Fibroblast of skin of left biceps (primary cell): ENCODE data around the gene DIP2B.
"Not testable (repeated sequence)": the region's sequence is repeated elsewhere in the genome, so short reads cannot be mapped to it uniquely, and the experiment has no call there.

Experiments used
- DNase-seq, 2 experiments: peaks; one replicate each; pipeline ENCODE4 v3.0.0-alpha.2; 2013; ENCODE audit warnings: low read depth in 2 of 2

Gene DIP2B

DNA sequence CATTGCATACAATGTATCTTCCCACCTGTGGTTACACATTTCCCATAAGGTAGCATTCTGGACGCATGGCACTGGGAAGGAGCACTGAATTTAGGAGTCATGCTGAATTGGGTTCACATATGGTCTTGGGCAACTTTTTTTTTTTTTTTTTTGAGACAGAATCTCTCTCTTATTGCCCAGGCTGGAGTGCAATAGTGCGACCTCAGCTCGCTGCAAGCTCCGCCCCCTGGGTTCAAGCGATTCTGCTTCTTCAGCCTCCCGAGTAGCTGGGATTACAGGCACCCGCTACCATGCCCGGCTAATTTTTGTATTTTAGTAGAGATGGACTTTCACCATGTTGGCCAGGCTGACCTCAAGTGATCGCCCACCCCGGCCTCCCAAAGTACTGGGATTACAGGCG, 13.3 kb downstream of the DIP2B start:
- no peak for DNase-seq

- no peak for DNase-seq
Observed at GRCh38 chr12:50519353-50519752, 14.6 kb downstream of the DIP2B start.

- DNase-seq = no peak
Observed at GRCh38 chr12:50520416-50521207, 15.8 kb downstream of the DIP2B start.

DNA sequence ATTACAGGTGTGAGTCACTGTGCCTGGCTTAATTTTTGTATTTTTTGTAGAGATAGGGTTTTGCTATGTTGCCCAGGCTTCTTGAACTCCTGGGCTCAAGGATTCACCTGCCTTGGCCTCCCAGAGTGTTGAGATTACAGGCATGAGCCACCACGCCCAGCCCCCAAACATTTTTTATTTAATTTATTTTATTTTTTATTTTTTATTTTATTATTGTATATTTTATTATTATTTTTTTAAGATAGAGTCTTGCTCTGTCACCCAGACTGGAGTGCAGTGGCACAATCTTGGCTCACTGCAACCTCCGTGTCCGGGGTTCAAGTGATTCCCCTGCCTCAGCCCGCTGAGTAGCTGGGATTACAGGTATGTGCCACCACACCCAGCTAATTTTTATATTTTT, 17.0 kb downstream of the DIP2B start:
- not testable (repeated sequence) for DNase-seq

GRCh38 chr12:50523772-50524171, 19.0 kb downstream of the DIP2B start:
- DNase-seq = no peak

DNA sequence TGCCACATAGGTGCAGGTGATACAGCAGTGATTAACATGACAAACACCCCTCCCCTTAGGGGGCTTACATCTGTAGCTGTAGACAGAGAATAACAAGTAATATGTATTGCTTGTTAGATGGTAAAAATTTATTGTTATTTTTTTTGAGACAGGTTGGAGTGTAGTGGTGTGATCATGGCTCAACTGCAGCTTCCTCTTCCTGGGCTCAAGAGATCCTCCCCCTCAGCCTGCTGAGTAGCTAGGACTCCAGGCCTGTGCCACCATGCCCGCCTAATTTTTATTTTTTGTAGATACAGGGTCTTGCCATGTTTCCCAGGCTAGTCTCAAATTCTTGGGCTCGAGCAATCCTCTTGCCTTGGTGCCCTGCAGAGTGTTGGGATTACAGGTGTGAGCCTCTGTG, 19.8 kb downstream of the DIP2B start:
- DNase-seq = no peak

- DNase-seq = no peak
Observed at GRCh38 chr12:50525422-50525821, 20.6 kb downstream of the DIP2B start.

DNA sequence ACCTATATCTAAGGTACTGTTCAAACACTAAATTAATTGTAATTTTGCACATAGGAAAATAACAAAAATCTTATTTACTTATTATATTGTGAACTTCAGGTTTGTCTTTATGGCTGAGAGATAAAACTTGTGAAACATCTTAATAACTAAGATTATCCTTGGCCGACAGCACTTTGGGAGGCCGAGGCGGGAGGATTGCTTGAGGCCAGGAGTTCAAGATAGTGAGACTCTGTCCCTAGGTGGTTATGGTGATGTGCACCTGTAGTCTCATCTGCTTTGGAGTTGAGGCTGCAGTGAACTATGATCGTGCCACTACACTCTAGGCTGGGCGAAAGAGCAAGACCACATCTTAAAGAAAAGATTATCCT, 22.6 kb downstream of the DIP2B start:
- DNase-seq = no peak

GRCh38 chr12:50528800-50529199, 24.0 kb downstream of the DIP2B start:
- DNase-seq = no peak

GRCh38 chr12:50529345-50529744, 24.6 kb downstream of the DIP2B start:
- DNase-seq = no peak

DNA sequence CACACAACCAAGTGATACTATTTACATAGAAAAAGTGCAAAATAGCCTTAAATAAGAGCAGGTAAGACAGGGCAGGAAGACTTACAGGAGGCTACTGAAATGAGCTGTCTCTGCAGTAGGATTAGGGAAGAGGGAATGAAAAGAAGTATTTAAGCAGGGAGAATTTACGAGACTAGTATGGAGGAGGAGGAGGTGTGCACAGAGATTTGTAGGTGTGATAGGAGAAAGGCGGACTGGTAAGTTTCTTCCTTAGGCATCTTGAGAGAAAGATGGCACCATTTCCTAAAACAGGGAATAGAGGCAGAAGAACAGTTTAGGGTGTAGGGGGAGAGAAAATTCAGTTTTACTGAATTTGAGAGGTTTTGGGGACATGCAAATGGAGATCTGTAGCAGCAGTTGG, 25.7 kb downstream of the DIP2B start:
- DNase-seq = no peak

DNA sequence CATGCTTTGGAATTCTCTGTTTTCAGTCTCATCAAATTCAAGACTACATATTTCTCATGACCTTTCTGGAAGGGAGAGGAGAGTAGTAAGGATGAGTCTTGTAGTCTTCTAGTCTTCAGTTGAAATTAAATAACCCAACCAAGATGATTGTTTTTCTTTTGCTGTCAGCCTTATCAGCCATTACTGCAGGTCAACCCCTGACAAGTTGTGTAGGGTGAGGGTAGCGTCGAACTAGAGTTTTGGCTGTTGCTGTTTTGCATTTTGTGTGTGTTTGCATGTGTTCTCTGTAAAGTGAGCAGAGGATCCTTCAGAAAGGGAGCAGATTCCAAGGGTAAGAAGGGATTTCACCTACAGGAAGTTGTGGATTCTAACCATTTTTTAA, 28.4 kb downstream of the DIP2B start:
- DNase-seq = no peak

GRCh38 chr12:50533971-50534370, 29.2 kb downstream of the DIP2B start:
- no peak for DNase-seq

GRCh38 chr12:50536831-50537537, 32.2 kb downstream of the DIP2B start:
- DNase-seq = no peak

GRCh38 chr12:50537538-50537919, 32.7 kb downstream of the DIP2B start:
- no peak for DNase-seq

DNA sequence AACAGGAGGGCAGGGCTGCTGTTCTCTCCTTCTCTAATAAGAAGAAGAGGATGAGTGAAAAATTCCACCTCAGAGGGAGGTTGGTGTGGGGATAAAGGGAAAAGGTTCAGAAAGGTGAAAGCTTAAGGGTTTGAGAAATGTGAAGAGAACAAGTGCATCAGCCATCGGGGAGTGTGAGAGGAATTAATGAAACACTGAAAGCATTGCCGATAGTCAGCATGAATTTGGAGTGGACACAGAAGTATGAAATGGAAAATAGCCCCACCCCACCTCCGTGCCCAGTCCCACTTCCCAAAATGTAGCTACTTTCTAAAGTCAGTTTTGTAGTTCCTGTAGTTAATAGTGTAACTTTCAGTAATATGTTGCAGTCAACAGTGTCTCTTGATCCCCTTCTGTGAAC, 33.4 kb downstream of the DIP2B start:
- DNase-seq = no peak

- DNase-seq = no peak
Observed at GRCh38 chr12:50541139-50541538, 36.4 kb downstream of the DIP2B start.

DNA sequence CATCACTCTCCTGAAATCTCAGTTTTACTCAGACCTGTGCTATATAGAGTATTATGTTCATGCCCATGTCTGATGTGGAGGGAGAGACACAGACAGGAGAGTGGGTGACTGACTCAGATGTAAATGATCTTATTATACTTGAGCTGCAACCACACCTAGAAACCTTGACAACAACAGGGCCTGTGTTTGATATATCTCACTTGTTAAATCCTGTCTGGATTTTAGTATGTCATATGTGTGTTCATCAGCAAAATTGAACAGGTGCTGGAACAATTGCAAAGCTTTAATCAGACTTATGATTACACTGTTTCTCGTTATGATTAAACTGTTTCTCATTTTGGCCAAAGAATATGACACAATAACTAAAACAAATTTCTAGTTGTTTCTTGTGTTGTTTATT, 37.7 kb downstream of the DIP2B start:
- no peak for DNase-seq

- DNase-seq = not testable (repeated sequence)
Observed at GRCh38 chr12:50543188-50543587, 38.4 kb downstream of the DIP2B start.

DNA sequence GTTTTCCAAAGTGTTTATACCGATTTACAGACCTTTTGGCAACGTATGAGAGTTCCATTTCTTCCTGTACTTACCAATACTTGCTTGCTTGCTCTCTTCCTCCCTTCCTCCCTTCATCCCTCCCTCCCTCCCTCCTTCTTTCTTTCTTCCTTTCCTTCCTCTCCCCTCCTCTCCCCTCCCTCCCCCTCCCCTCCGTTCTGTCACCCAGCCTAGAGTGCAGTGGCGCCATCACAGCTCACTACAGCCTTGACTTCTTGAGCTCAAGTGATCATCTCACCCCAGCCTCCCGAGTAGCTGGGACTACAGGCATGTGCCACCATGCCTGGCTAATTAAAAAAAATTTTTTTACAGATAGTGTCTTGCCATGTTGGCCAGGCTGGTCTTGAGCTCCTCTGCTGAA, 40.4 kb downstream of the DIP2B start:
- no peak for DNase-seq

DNA sequence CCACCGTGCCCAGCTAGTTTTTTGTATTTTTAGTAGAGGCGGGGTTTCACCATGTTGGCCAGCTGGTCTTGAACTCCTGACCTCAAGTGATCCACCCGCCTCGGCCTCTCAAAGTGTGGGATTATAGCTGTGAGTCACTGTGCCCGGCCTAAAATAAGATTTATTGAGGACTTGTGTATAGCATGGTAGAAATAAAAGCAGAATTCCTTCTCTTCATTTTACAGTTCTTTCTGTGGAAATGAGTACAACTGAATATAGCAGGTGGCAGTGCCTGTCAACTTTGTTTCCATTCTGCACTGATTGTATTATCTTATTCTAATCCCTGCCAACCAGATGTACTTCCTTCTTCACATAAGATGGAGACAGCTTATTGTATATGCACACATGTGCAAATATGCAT, 41.0 kb downstream of the DIP2B start:
- DNase-seq = no peak

DNA sequence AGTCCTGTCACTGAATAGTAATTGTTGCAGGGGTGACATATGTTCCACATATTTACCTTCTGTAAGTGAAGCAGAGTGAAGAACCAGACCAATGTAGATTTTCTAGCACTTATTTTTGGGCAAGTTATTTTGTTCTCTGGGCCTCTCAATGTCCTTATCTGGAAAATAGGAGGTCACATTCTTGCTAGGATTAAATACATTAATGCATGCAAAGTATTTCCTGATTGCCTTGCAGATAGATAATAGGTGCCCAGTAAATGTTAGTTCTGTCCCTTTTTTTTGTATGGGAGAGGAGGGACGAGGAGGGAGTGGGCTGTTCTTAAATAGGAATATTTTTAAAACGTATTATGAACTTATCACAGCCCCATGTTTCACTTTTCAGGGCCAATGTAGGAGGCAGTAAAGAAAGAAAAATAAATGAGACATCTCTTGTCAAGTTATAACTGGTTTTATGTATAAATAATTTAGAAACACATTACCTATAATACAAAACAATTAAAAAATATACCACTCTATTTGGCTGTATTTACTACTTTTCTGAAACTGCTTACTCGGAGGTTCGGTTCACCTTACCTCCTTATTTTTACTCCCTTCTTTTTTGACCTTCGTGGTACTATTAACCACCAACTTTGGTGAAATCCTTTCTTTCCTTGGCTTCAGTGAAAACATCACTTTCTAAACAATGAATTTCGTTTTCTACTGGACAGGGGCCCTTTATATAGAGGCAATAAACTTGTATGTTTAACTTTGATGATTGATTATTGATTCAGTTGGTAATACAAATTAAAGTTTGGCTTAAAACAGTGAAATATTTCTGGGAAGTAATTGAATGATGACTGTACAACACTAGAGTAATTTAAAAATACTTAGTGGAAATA, 41.9 kb downstream of the DIP2B start:
- DNase-seq = no peak

DNA sequence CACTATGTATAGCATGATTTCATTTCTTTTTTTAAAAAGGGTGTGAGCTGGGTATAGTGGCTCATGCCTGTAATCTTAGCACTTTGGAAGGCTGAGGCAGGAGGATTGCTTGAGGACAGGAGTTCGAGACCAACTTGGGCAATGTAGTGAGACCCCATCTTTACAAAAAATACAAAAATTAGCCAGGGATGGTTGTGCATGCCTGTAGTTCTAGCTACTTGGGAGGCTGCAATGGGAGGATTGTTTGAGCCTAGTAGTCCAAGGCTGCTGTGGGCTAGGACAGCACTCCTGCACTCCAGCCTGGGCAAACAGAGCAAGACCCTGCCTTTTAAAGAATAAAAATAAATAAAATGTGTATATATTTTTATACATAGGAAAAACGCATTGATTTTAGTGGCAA, 43.0 kb downstream of the DIP2B start:
- no peak for DNase-seq
